A172 (cell line): Measurements from ENCODE around the gene PIAS1. TPM values are rescaled to one million over a fixed set of nuclear protein-coding genes. Genes with fewer than 3 reads are reported as not detected.
"Not testable (repeated sequence)": the region's sequence is repeated elsewhere in the genome, so short reads cannot be mapped to it uniquely, and the experiment has no call there.

Experiments used
- DNase-seq: peaks from one replicate; pipeline ENCODE4 v3.0.0-alpha.2; 2015; ENCODE audit warnings: low spot score
- total RNA-seq: library from RNA; depleted of rRNA; stranded (reverse); fragments of >200 nt; shearing (Covaris generic); gene quantifications from 2 replicates; pipeline ENCODE4 v1.2.3, GENCODE V29; 2014; rRNA removed

The PIAS1 gene
- 6.8 and 12.4 TPM in 2 replicates for total RNA-seq

- DNase-seq = peak; percentile 70
Observed at GRCh38 chr15:68053701-68054627, at the start of gene PIAS1. PIAS1 (plus strand) TSS chr15:68054315; CDS start chr15:68054327, 12 bp downstream.

GRCh38 chr15:68007642-68008041 lies 46.5 kb upstream of the PIAS1 start:
- DNase-seq = not testable (repeated sequence)

- no peak for DNase-seq
Observed at GRCh38 chr15:68010361-68011153, 43.6 kb upstream of the PIAS1 start.

GRCh38 chr15:68012911-68013310 lies 41.2 kb upstream of the PIAS1 start:
- no peak for DNase-seq

- DNase-seq = no peak
Observed at GRCh38 chr15:68014219-68014618, 39.9 kb upstream of the PIAS1 start.

GRCh38 chr15:68015244-68015643 lies 38.9 kb upstream of the PIAS1 start:
- no peak for DNase-seq

GRCh38 chr15:68017201-68017600 lies 36.9 kb upstream of the PIAS1 start:
- peak; percentile 79 for DNase-seq

GRCh38 chr15:68018797-68019444 lies 35.2 kb upstream of the PIAS1 start:
- no peak for DNase-seq

GRCh38 chr15:68019814-68020525 lies 34.1 kb upstream of the PIAS1 start:
- no peak for DNase-seq

- DNase-seq = no peak
Observed at GRCh38 chr15:68020685-68021084, 33.4 kb upstream of the PIAS1 start.

GRCh38 chr15:68022061-68022460 lies 32.1 kb upstream of the PIAS1 start:
- no peak for DNase-seq

GRCh38 chr15:68023307-68024101 lies 30.6 kb upstream of the PIAS1 start:
- no peak for DNase-seq

GRCh38 chr15:68025835-68026424 lies 28.2 kb upstream of the PIAS1 start:
- DNase-seq = peak; percentile 21

- no peak for DNase-seq
Observed at GRCh38 chr15:68027388-68027787, 26.7 kb upstream of the PIAS1 start.

GRCh38 chr15:68028137-68028887 lies 25.8 kb upstream of the PIAS1 start:
- no peak for DNase-seq

GRCh38 chr15:68028888-68029207 lies 25.3 kb upstream of the PIAS1 start:
- no peak for DNase-seq

GRCh38 chr15:68029959-68030358 lies 24.2 kb upstream of the PIAS1 start:
- no peak for DNase-seq

GRCh38 chr15:68031404-68031803 lies 22.7 kb upstream of the PIAS1 start:
- no peak for DNase-seq

GRCh38 chr15:68032672-68033071 lies 21.4 kb upstream of the PIAS1 start:
- peak; percentile 30 for DNase-seq

GRCh38 chr15:68034081-68034480 lies 20.0 kb upstream of the PIAS1 start:
- DNase-seq = no peak
